Smooth muscle cell (in vitro differentiated cells): ENCODE data around the gene SESN2. TPM values are rescaled to one million over a fixed set of nuclear protein-coding genes. Genes with fewer than 3 reads are reported as not detected.

Experiments used
- DNase-seq: peaks from one replicate; lab custom pipeline; 2025; ENCODE audit not compliant: unreplicated experiment; lab: John Stamatoyannopoulos, UW
- H2AFZ ChIP-seq: fragments of 200-600 bp; sonication (generic); 2 replicates; pipeline ENCODE4 v1.6.0; 2016; ENCODE audit warnings: antibody characterized with exemption, low read depth, mild to moderate bottlenecking
- H3F3A ChIP-seq: fragments of 200-600 bp; sonication (generic); 2 replicates; pipeline ENCODE4 v1.6.0; 2017; ENCODE audit warnings: antibody characterized with exemption, low read depth
- H3K27ac ChIP-seq: fragments of 200-600 bp; sonication (generic); 2 replicates; pipeline ENCODE4 v1.5.1; 2016; ENCODE audit warnings: low read depth, mild to moderate bottlenecking
- H3K27me3 ChIP-seq: fragments of 200-600 bp; sonication (generic); 2 replicates; pipeline ENCODE4 v1.6.1; 2016; ENCODE audit warnings: low read depth, mild to moderate bottlenecking
- H3K36me3 ChIP-seq: fragments of 200-600 bp; sonication (generic); 2 replicates; pipeline ENCODE4 v1.5.1; 2016; ENCODE audit warnings: low read depth
- H3K4me1 ChIP-seq: fragments of 200-600 bp; sonication (generic); 2 replicates; pipeline ENCODE4 v1.5.1; 2016; ENCODE audit warnings: low read depth
- H3K4me2 ChIP-seq: fragments of 200-600 bp; sonication (generic); 2 replicates; pipeline ENCODE4 v1.6.0; 2016; ENCODE audit warnings: mild to moderate bottlenecking
- H3K4me3 ChIP-seq: fragments of 200-600 bp; sonication (generic); 2 replicates; pipeline ENCODE4 v1.5.1; 2016; ENCODE audit warnings: mild to moderate bottlenecking
- H3K79me2 ChIP-seq: fragments of 200-600 bp; sonication (generic); 2 replicates; pipeline ENCODE4 v1.6.0; 2016; ENCODE audit warnings: low read depth, mild to moderate bottlenecking
- H3K9ac ChIP-seq: fragments of 200-600 bp; sonication (generic); 2 replicates; pipeline ENCODE4 v1.6.0; 2016; ENCODE audit warnings: low read depth
- H3K9me3 ChIP-seq: fragments of 200-600 bp; sonication (generic); replicated peaks from 2 replicates; pipeline ENCODE4 v1.5.1; 2016; ENCODE audit warnings: low read depth
- H4K20me1 ChIP-seq: fragments of 200-600 bp; sonication (generic); 2 replicates; pipeline ENCODE4 v1.6.0; 2016; ENCODE audit warnings: low read depth
- WGBS: methylation state at CpG from one replicate; pipeline ENCODE4 v1.1.7; 2016; ENCODE audit warnings: low lambda C conversion rate; 5-methylcytosine and 5-hydroxymethylcytosine counted together
- polyA plus RNA-seq: library from polyadenylated mRNA; unstranded; fragments of >200 nt; fragmentation: Nextera tagmentation; extraction: Ambion mirVana; gene quantifications from 2 replicates; pipeline ENCODE4 v1.2.1, GENCODE V29; 2016
- total RNA-seq: library from RNA; depleted of rRNA; stranded (reverse); fragments of >200 nt; gene quantifications from 2 replicates; pipeline ENCODE4 v1.2.3, GENCODE V29; 2014
- TF ChIP-seq, protein P1 (sequence below): fragments of 200-600 bp; sonication (generic); IDR thresholded peaks from 2 replicates; pipeline ENCODE4 v1.5.1; 2017; ENCODE audit warnings: borderline replicate concordance, mild to moderate bottlenecking, antibody characterized with exemption; ENCODE audit not compliant: insufficient read depth, poor library complexity, severe bottlenecking

SESN2 gene
- total and polyA plus RNA-seq, 2 experiments from 2014 or later = 30.8 to 42.8 TPM

DNA sequence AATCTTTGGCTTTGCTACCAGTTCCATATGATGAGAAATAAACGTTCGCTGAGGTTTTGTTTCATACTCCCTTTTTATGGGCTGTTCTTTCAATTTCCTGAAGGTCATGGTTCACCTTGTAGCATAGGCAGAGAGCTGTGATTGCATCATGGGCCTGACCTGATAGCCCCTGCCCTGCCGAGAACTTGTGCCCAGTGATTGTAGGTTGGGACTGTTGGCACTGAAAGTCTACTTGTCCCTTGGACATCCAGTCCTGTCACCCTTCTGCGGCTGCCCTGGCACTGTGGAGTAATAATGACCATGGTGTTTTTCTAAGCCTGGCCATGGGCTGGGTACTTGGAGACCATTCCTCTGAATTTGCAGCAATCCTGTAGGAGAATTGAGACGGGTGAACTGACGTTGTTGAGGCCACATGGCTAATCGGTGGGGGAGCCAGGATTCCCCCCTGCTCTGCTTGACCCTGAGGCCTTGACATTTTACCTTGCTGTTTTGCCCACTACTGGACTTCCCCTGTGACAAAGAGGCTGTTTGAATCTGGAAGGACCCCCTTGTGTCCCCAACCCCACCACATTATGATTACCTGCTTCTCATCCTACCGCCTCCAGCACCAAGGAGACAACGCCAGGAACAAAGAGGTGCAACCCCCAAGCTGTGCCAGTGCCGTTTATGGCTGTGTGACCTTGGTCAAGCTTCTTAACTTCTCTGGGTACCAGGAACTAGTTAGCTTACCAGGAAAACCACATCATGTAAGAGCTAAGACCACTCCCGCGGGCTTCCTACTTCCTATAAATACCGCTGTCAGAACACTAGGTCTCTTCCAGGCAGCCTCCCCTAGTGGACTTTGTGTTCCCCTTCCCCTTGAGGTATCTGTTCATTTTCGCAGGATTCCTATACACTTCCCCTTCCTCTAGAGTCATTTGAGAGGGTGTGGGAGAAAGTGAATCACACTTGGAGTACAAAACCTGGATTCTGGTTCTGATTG is 23.4 kb downstream of the SESN2 start:
- Histone ChIP-seq H3K36me3 (no peaks in the 10 kb centered on the region), H3K4me3 (no peak overlapping the region), H3K9me3 (no peaks in the 10 kb centered on the region), H3K79me2 (no peaks in the 10 kb centered on the region), H3K27me3 (no peaks in the 10 kb centered on the region), H3K27ac (no peak overlapping the region), H3K4me1 (no peaks in the 10 kb centered on the region), H3K9ac (no peak overlapping the region), H3F3A (peaks cover 5% of the 10 kb centered on the region), H2AFZ (no peak overlapping the region), H3K4me2 (no peak overlapping the region), H4K20me1 (peaks cover 26% of the 10 kb centered on the region)
- 95% methylated on average over 14 of the region's 14 CpGs for WGBS
- TF ChIP-seq, protein P1, sequence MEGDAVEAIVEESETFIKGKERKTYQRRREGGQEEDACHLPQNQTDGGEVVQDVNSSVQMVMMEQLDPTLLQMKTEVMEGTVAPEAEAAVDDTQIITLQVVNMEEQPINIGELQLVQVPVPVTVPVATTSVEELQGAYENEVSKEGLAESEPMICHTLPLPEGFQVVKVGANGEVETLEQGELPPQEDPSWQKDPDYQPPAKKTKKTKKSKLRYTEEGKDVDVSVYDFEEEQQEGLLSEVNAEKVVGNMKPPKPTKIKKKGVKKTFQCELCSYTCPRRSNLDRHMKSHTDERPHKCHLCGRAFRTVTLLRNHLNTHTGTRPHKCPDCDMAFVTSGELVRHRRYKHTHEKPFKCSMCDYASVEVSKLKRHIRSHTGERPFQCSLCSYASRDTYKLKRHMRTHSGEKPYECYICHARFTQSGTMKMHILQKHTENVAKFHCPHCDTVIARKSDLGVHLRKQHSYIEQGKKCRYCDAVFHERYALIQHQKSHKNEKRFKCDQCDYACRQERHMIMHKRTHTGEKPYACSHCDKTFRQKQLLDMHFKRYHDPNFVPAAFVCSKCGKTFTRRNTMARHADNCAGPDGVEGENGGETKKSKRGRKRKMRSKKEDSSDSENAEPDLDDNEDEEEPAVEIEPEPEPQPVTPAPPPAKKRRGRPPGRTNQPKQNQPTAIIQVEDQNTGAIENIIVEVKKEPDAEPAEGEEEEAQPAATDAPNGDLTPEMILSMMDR = no peak
- DNase-seq = no peak

- Histone ChIP-seq H3F3A (no peaks in the 10 kb centered on the region), H3K79me2 (no peaks in the 10 kb centered on the region), H3K9me3 (no peaks in the 10 kb centered on the region), H3K4me1 (no peaks in the 10 kb centered on the region), H3K4me3 (no peak overlapping the region), H3K9ac (no peak overlapping the region), H3K27ac (no peak overlapping the region), H2AFZ (no peak overlapping the region), H3K4me2 (no peak overlapping the region), H3K36me3 (no peaks in the 10 kb centered on the region), H4K20me1 (no peaks in the 10 kb centered on the region), H3K27me3 (no peaks in the 10 kb centered on the region)
- no peak for DNase-seq
- 85% methylated on average over 2 of the region's 2 CpGs for WGBS
- TF ChIP-seq, protein P1 = no peak
Observed at GRCh38 chr1:28286111-28286510, 26.8 kb downstream of the SESN2 start.

- no peaks in the 10 kb centered on the region for H3K9me3 ChIP-seq
Observed at GRCh38 chr1:28288487-28288886, 29.2 kb downstream of the SESN2 start.

More at GRCh38 chr1:28288487-28288886, 29.2 kb downstream of the SESN2 start:
- no peak overlapping the region for H3K27ac ChIP-seq
- H3K4me1 ChIP-seq = no peaks in the 10 kb centered on the region
- H3K4me3 ChIP-seq = no peak overlapping the region
- H4K20me1 ChIP-seq = no peaks in the 10 kb centered on the region
- H3K27me3 ChIP-seq = no peaks in the 10 kb centered on the region
- TF ChIP-seq, protein P1 = no peak
- no peak overlapping the region for H3K9ac ChIP-seq
- no peaks in the 10 kb centered on the region for H3K36me3 ChIP-seq
- 73% methylated on average over 8 of the region's 8 CpGs for WGBS
- H3F3A ChIP-seq = no peaks in the 10 kb centered on the region
- H3K79me2 ChIP-seq = no peaks in the 10 kb centered on the region
- H3K4me2 ChIP-seq = no peak overlapping the region
- H2AFZ ChIP-seq = no peak overlapping the region
- no peak for DNase-seq
